Ovary (tissue), 9 donors: ENCODE results near the gene TMEM240. TPM values are rescaled to one million over a fixed set of nuclear protein-coding genes. Genes with fewer than 3 reads are reported as not detected.

Experiments used
- DNase-seq, 5 donors: peaks; one replicate each; pipeline ENCODE4 v3.0.0-alpha.2; 2019 to 2020
- H3K27ac ChIP-seq, 2 donors: fragments of 200-600 bp; one replicate each; pipeline versions ENCODE4 v1.5.1 to v1.8.0; 2019 to 2022
- H3K27me3 ChIP-seq: fragments of 200-600 bp; one replicate; pipeline ENCODE4 v1.8.0; 2022
- H3K36me3 ChIP-seq: fragments of 200-600 bp; sonication (generic); one replicate; pipeline ENCODE4 v1.5.1; 2019
- H3K4me1 ChIP-seq: one replicate; pipeline ENCODE4 v1.8.1; 2013; ENCODE audit warnings: mild to moderate bottlenecking, moderate library complexity; ENCODE audit not compliant: insufficient read depth
- H3K4me3 ChIP-seq: fragments of 200-600 bp; sonication (generic); one replicate; pipeline ENCODE4 v1.5.1; 2017
- H3K9me3 ChIP-seq, 2 donors: fragments of 200-600 bp in 1 of 2; sonication (generic) in 1 of 2; one replicate each; pipeline versions ENCODE4 v1.5.1 to v1.8.1; 2013 to 2019; ENCODE audit warnings: mild to moderate bottlenecking in 1 of 2, moderate library complexity in 1 of 2
- EP300 ChIP-seq: sonication (generic); formaldehyde crosslinking; IDR thresholded peaks from one replicate; pipeline ENCODE4 v1.6.1; 2017; ENCODE audit warnings: antibody characterized with exemption
- POLR2A ChIP-seq: fragments of 450-650 bp; IDR thresholded peaks from one replicate; pipeline ENCODE4 v1.6.1; 2017; ENCODE audit warnings: antibody characterized with exemption, mild to moderate bottlenecking, moderate library complexity
- WGBS, 3 donors: extraction: QIAGEN DNeasy Blood & Tissue Kit in 1 of 3; methylation state at CpG; one replicate each; pipeline versions ENCODE4 v1.1.5 to v1.1.7; 2013 to 2017; 5-methylcytosine and 5-hydroxymethylcytosine counted together
- intact Hi-C, 4 donors: fragments of 100-400 bp; cut with DNase I; formaldehyde crosslinking; loops; one replicate each; pipeline versions ENCODE4 v1.11.0 to v1.15.1; 2022 to 2023
- polyA plus RNA-seq, 2 donors: library from polyadenylated mRNA; stranded (reverse); fragments of 200-250 nt in 1 of 2; fragments of 350-450 nt in 1 of 2; fragmentation: Illumina TruSeq in 1 of 2; extraction: RNeasy Lipid Tissue Mini Kit (QIAGEN cat#74804) in 1 of 2; gene quantifications; one replicate each; pipeline ENCODE4 v1.2.3, GENCODE V29; 2013 to 2014
- total RNA-seq, 7 donors: library from RNA; depleted of rRNA in 2 of 7; stranded (reverse); fragments of >200 nt in 2 of 7; fragmentation: NEBNext Ultra II Directional in 3 of 7; extraction: Animal tissue kit (Norgen Biotek cat#: 25700) in 3 of 7; gene quantifications; one replicate each; pipeline versions ENCODE4 v1.1.0 to v1.2.4, GENCODE V29; 2016 to 2023
- TF ChIP-seq, protein P1 (sequence below), 3 donors: fragments of 450-650 bp in 2 of 3; fragments of 200-600 bp in 1 of 3; IDR thresholded peaks; one replicate each; pipeline versions ENCODE4 v1.5.1 to v1.8.0; 2016 to 2022; ENCODE audit warnings: antibody characterized with exemption in 3 of 3, mild to moderate bottlenecking in 1 of 3
- donor health status: DM: no; HTN: no; CAD: no; lungs with moderate emphysema.
- donor health status: DM: no; HTN: no; CAD: no.
- donor health status: Bipolar disorder and iron deficiency.
- donor health status: DM: yes; HTN: yes; CAD: no.
- donor health status: DM: no; HTN: no; CAD: no.
- donor health status: DM: yes; HTN: yes; CAD: no.

The TMEM240 gene
- total and polyA plus RNA-seq, 9 donors, result 6.2 to 30.3 (median 11.4) TPM; not detected in 1

DNA sequence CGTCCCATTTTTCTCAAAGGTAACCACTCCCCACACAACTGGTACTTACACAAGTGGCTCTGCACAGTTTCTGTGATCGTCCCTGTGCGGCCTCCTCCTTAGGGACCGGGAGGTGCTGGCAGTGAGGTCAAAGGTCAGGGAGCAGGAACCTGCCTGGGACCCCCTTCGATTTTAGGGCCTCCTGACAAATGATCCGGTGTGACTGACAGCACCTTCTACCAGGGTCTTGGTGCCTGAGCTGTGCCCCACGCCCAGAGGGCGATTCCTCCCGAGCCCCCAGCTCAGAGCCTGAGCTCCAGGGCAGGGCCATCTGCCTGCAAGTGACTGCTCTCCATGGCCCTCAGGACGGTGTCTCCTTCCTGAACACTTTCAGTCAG is 11.8 kb upstream of the TMEM240 start:
- Histone ChIP-seq H3K27me3 (no peaks in the 10 kb centered on the region), H3K9me3 (no peaks in the 10 kb centered on the region), H3K4me1 (peaks cover 4% of the 10 kb centered on the region), H3K4me3 (no peak overlapping the region), H3K27ac (no peak overlapping the region), H3K36me3 (no peaks in the 10 kb centered on the region)
- intact Hi-C loops, result no loop called here
- DNase-seq, result no peak
- TF ChIP-seq EP300 (no peak), POLR2A (no peak)
- TF ChIP-seq, protein P1, sequence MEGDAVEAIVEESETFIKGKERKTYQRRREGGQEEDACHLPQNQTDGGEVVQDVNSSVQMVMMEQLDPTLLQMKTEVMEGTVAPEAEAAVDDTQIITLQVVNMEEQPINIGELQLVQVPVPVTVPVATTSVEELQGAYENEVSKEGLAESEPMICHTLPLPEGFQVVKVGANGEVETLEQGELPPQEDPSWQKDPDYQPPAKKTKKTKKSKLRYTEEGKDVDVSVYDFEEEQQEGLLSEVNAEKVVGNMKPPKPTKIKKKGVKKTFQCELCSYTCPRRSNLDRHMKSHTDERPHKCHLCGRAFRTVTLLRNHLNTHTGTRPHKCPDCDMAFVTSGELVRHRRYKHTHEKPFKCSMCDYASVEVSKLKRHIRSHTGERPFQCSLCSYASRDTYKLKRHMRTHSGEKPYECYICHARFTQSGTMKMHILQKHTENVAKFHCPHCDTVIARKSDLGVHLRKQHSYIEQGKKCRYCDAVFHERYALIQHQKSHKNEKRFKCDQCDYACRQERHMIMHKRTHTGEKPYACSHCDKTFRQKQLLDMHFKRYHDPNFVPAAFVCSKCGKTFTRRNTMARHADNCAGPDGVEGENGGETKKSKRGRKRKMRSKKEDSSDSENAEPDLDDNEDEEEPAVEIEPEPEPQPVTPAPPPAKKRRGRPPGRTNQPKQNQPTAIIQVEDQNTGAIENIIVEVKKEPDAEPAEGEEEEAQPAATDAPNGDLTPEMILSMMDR (IDR thresholded peaks at IDR 0.05), result no peak
- WGBS, 3 donors, result 79 to 85% (median 81%) methylated on average over 10 of the region's 10 CpGs

DNA sequence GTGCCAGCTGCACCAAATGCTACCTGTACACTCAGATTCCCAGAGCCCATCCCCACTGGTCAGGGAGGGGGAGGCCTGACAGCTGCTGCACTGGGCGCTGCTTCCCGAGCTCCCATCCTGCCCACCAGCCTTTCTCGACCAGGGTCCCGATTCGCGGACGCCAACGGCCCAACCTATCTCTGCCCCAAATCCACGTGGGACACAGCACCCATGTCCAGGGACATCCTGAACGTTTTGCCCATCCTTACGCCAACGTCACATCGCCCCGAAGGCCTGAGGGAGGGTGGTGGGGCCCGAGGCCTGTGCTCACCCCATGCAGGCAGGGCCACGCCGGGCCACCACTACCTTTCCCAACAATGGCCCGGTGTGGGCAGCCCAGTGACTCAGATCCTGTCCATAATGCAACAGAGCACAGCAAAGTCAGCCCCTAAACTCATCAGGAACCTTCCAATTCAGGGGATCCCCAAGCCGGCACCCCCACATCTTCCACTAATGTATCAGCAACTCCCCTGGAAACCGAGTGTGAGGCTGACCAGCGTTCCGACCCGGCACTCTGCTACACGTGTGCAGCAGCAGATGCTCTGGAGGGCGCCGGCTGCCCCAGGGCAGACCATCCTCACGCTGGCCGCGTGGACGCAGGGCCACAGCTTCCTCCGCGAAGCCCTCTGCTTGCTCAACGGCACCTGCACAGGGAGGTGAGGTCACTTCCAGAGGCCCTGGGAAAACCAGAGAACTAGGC is 11.3 kb upstream of the TMEM240 start:
- TF ChIP-seq POLR2A (no peak), EP300 (no peak)
- TF ChIP-seq, protein P1 (IDR thresholded peaks at IDR 0.05), result no peak
- no peaks in the 10 kb centered on the region for H3K27me3 ChIP-seq
- no peak overlapping the region for H3K27ac ChIP-seq
- no peaks in the 10 kb centered on the region for H3K9me3 ChIP-seq
- no peak overlapping the region for H3K4me3 ChIP-seq
- H3K4me1 ChIP-seq, result peaks cover 4% of the 10 kb centered on the region
- 78 to 85% (median 83%) methylated on average over 33 of the region's 33 CpGs for WGBS, 3 donors
- intact Hi-C loops, result no loop called here
- DNase-seq, result no peak
- no peaks in the 10 kb centered on the region for H3K36me3 ChIP-seq

DNA sequence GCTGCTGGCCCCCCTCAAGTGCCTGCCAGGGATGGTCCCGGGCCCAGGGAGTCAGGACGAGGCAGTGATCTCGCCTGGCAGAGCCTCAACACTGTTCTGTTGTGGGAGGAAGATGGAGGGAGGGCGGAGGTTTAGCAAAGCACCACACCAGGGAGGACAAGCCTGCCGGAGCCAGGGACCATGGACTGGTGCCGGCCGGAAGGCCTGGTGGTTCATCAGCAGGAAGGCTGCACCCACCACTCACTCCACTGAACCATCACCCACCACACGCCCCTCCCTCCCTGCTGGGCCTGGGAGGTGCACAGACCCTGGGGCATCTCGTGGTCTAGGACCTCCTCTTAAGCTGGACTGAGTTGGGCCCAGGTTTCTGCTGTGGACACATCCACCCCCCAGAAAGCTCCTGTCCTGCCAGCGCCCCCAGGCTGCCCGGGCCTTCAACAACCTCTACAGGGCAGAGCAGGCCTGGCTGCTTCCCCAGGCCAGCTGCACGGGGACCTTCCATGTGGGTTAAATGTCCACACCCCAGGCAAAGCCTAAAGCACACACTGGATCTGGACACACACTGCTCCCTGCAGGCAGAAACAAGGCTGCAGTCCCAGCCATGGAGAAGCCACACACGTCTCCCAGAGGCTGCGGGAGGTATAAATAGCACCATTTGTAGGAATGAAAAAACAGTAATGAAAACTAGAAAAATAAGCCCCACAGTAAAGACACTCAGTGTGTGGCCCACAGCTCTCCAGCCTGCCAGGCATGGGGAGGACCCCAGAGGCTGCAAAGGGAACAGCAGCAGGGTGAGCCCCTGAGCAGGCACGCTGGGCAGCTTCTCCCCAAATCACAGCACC is 10.4 kb upstream of the TMEM240 start:
- no peak overlapping the region for H3K4me3 ChIP-seq
- H3K27me3 ChIP-seq, result no peaks in the 10 kb centered on the region
- H3K27ac ChIP-seq, result no peak overlapping the region
- 31 to 64% (median 34%) methylated on average over 15 of the region's 15 CpGs for WGBS, 3 donors
- DNase-seq, result no peak
- TF ChIP-seq EP300 (no peak), POLR2A (no peak)
- TF ChIP-seq, protein P1 (IDR thresholded peaks at IDR 0.05), result no peak
- H3K9me3 ChIP-seq, result no peaks in the 10 kb centered on the region
- intact Hi-C loops, result no loop called here
- no peaks in the 10 kb centered on the region for H3K36me3 ChIP-seq
- H3K4me1 ChIP-seq, result peaks cover 4% of the 10 kb centered on the region

DNA sequence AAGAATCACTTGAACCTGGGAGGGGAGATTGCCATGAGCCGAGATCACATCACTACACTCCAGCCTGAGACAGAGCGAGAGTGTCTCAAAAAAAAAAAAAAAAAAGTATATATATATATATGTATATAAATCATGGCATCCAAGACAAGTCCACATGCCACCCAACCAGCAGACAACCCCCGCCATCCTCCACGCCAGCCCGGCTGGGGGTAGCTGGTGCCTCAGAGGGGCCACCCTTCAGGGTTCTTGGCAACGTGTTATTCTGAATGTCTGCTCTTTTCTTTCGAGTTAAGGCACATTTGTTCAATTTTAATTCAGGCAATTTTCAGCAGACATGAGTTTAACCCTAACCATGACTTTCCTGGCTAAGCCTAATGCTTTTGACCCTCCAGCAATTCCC is 9.7 kb upstream of the TMEM240 start:
- Histone ChIP-seq H3K9me3 (no peaks in the 10 kb centered on the region), H3K27ac (no peak overlapping the region), H3K4me3 (no peak overlapping the region), H3K4me1 (peaks cover 4% of the 10 kb centered on the region), H3K27me3 (no peaks in the 10 kb centered on the region), H3K36me3 (no peaks in the 10 kb centered on the region)
- TF ChIP-seq, protein P1 (IDR thresholded peaks at IDR 0.05), result no peak
- intact Hi-C loops, result no loop called here
- DNase-seq, result no peak
- 72 to 77% (median 74%) methylated on average over 7 of the region's 7 CpGs for WGBS, 3 donors
